Measurements from ENCODE around the gene IL1RAP. TPM values are rescaled to one million over a fixed set of nuclear protein-coding genes. Genes with fewer than 3 reads are reported as not detected.

Gene IL1RAP, protein sequence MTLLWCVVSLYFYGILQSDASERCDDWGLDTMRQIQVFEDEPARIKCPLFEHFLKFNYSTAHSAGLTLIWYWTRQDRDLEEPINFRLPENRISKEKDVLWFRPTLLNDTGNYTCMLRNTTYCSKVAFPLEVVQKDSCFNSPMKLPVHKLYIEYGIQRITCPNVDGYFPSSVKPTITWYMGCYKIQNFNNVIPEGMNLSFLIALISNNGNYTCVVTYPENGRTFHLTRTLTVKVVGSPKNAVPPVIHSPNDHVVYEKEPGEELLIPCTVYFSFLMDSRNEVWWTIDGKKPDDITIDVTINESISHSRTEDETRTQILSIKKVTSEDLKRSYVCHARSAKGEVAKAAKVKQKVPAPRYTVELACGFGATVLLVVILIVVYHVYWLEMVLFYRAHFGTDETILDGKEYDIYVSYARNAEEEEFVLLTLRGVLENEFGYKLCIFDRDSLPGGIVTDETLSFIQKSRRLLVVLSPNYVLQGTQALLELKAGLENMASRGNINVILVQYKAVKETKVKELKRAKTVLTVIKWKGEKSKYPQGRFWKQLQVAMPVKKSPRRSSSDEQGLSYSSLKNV
- 5.2 to 6.6 TPM (median 6.5 TPM) in 5 replicates for total RNA-seq (2022; extraction: Qiagen RNA extraction; ENCODE audit: low read depth)

GRCh38 chr3:190513409-190514370, at the start of gene IL1RAP:
Gene IL1RAP (plus strand): TSS chr3:190514085. CDS start chr3:190564290, 50,205 bp downstream.

Other genes with a start within 250 kb of the IL1RAP start
- 18.5 to 23.3 TPM (median 21.3 TPM) in 5 replicates for gene CLDN1, start 191.6 kb upstream of the IL1RAP start, total RNA-seq (2022; extraction: Qiagen RNA extraction; ENCODE audit: low read depth)
- not detected in 5 replicates for gene CLDN16, start 125.9 kb upstream of the IL1RAP start, total RNA-seq (2022; extraction: Qiagen RNA extraction; ENCODE audit: low read depth)
- gene TMEM207, start 64.2 kb upstream of the IL1RAP start, total RNA-seq (2022; extraction: Qiagen RNA extraction; ENCODE audit: low read depth), result not detected in 5 replicates

Measured in A549 treated with GW870086 at 1 μM for 4 hours (cell line).